Activated CD4-positive, alpha-beta T cell treated with anti-CD3 and anti-CD28 coated beads, Interleukin-2, amount 50 U/mL, for 4 hours (primary cell): ENCODE data around the gene MYO1D.
"Not testable (repeated sequence)": the region's sequence is repeated elsewhere in the genome, so short reads cannot be mapped to it uniquely, and the experiment has no call there.

Experiments used
- DNase-seq, 2 experiments: peaks; one replicate each; pipeline ENCODE4 v3.0.0-alpha.2; 2020

The MYO1D gene

DNA sequence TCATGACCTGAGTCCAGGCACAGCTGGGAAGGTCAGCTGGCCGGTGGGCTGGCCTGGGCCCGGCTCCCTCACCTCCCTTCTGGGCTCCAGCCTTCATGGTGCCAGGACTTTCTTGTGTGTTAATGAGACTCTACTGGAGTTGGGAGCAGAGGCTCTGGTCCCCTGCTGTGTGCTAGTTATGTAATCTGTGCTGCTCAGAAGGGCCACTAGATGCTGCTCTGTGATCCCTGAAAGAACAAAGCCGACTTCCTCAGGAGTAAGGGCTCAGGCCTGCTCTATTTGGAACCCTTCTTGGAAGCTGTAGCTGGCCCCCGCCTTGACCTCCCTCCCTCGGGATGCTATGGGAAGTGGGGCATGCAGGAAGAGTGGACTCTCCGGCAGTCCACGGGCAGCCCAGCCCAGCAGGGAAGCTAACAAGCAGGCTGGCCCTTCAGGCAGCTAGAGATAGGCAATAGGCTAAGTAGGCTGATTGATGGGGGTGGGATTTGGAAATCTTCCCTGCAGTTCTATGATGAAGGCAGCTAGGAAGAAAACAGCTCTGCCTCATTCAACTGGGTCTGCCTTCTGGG lies 393.4 kb downstream of the MYO1D start:
- peak; percentile 22 for DNase-seq

DNA sequence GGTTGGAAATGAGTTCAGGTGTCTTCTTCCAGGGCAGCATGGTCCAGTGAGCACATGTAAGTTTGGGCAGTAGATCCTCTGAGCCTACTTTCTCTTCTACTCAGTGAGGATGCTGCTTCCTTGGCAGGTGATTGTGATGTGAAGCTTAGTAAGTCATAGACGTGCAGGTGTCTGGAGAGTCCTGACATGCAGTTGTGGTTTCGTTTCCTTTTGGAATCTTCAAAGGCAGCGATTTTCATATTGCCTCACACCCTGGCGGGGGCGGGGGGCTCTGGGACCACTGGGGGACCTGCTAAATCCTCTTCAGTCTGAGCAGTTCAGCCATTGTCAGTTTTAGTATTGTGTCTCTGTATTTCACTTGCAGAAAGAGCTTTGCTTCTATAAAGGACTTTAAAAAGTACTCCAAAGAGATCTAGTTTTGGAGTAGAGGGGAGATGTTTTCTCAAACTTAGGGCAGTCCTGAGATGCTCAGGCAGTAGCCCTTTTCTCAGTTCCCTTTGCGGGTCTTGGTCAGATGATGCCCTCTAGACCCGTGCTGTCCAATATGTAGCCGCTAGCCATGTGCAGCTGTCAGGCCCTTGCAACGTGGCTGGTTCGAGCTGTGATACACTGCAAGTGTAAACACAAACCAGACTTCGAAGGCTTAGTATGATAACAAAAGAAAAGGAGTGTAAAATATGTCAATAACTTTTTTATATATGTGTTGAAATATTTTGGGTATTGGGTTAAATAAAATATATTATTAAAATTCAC lies 394.2 kb downstream of the MYO1D start:
- DNase-seq = no peak

DNA sequence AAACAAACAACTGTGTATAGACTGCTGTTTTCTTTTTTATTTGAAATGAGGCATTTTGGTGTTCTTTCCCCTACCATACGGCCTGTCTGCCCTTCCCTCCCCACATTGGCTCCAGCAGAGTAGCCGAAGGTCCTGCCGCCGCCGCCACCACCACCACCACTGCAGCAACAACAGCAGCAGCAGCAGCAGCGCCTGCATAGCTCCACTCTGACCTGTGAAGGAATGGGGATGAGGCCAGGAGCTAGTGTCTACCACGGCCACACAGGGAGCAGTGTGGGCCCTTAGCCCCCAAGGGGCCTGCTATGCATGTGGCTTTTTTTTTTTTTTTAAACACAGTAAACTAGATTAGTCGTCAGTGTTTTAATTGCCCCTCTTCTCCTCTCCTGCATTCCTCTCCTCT lies 395.7 kb downstream of the MYO1D start:
- DNase-seq = no peak

GRCh38 chr17:32479074-32479617 lies 397.8 kb downstream of the MYO1D start:
- no peak for DNase-seq

GRCh38 chr17:32477220-32477619 lies 399.7 kb downstream of the MYO1D start:
- DNase-seq = no peak

DNA sequence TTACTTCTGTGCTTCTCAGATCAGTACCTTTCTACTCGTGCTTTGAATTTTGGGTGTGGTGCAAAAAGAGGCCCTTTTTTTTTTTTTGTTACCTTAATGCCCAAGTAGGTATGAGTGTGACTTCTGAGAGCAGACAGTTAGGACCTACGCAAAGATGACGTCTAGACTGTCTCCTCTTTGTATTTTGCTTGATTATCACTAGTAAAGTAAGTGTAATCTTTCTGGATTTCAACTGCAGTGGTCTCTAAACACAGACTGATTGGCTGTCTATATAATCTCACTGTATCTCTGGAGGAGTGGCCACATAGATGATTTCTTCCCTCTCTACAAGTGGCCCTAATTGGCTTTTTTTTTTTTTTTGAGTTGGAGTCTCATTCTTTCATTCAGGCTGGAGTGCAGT lies 401.7 kb downstream of the MYO1D start:
- no peak for DNase-seq

GRCh38 chr17:32471652-32472051 lies 405.3 kb downstream of the MYO1D start:
- no peak for DNase-seq

DNA sequence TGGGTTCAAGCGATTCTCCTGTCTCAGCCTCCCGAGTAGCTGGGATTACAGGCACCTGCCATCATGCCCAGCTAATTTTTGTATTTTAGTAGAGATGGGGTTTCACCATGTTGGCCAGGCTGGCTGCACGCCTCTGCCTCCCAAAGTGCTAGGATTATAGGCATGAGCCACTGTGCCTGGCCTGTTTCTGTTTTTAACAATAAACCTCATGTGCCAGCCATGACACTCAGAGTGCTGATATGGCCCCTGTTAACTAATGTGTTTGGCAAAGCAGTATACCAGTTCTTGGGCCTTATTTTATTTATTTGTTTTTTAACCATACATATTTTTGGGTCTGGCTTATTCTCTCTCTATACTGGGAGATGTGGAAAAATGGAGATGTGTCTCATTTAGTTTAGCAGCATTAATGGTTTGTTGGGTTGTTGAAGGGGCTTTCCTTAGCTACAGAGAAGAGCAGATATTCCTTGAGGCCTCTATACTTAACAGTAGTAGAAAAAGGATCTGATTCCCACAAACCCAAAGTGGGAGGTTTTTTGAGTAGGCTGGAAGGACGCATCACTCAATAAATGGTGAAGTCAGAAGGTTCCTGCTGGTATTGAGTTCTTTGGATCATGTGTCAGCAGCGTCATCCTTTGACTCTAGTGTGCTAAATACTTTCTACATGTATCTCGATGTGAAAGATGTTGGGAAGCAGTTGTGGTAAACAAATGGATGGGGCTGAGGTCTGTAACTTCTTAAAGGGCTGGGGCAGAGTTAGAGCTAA lies 406.3 kb downstream of the MYO1D start:
- no peak for DNase-seq

- no peak for DNase-seq
Measured at GRCh38 chr17:32467949-32468348, 409.0 kb downstream of the MYO1D start.

- no peak for DNase-seq
Measured at GRCh38 chr17:32464374-32464773, 412.6 kb downstream of the MYO1D start.

DNA sequence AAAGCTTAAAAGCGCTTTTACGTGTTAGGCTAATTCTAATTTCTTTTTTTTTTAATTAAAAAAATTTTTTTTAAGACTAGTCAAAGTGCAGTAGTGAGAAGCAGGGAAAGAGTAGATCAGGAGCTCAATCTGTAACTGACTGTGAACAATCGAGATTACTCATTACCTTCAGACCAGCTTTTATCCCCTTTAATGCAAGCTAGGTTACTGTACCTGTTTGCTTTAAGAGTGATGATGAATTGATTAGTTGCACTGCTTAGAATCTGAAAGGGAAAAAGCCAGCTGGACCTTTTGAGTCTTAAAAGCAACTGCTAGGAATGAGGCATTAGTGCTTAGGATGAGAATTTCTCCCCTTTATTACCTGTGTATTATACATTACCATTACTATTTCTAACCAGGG lies 413.6 kb downstream of the MYO1D start:
- DNase-seq = no peak

DNA sequence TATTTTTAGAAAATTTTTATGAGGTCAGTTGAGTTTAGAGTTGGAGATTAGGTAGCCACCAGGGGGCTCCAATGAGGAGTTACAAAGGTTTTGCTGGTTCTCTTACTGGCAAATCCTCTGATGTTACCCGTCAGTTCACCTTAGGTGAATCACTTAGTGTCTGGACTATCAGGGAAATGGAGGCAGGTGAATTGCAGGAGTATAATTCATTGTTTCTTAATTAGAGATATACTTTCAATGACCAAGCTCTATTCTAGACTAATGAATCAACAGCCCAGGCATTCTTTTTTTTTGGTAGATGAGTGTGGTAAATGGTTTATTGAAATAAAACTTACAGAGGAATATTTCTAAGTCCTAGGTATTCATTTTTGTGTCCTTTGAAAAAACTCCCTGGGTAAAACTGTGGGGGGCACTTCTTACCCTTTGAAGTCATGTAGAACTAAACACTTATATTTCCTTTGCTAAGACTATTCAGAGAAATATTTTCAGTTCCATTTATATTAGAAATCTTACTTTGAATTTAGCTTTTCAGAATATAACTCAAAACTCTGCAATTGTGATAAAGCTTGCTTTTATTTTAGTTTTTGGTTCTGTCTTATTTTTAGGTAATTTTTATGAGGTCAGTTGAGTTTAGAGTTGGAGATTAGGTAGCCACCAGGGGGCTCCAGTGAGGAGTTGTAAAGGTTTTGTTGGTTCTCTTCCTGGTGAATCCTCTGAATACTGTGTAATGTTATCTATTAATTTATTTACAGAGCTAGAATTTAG lies 414.9 kb downstream of the MYO1D start:
- DNase-seq = peak; percentile 62 to 64

- DNase-seq = no peak
Measured at GRCh38 chr17:32461498-32461852, 415.4 kb downstream of the MYO1D start.

- DNase-seq = no peak
Measured at GRCh38 chr17:32460054-32460453, 416.9 kb downstream of the MYO1D start.

- DNase-seq = no peak
Measured at GRCh38 chr17:32458371-32458770, 418.6 kb downstream of the MYO1D start.

DNA sequence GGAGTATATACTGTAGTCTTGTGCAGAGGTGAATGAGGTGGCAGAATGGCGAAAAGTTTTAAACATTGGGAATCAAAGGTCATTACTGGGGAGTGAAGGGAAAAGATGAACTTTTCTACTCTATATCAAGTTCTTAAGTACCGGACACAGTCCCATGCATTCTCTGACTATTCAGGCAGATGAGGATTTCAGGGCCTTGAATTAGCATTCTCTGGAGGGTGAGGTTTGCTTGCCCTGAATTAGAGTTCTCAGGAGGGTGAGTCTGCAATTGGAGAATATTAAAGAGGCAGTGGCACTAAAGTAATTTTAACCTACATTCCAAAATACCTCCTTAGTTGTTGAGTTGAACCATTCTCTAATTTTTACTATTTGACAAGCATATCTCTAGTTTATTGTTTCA lies 423.6 kb downstream of the MYO1D start:
- no peak for DNase-seq

DNA sequence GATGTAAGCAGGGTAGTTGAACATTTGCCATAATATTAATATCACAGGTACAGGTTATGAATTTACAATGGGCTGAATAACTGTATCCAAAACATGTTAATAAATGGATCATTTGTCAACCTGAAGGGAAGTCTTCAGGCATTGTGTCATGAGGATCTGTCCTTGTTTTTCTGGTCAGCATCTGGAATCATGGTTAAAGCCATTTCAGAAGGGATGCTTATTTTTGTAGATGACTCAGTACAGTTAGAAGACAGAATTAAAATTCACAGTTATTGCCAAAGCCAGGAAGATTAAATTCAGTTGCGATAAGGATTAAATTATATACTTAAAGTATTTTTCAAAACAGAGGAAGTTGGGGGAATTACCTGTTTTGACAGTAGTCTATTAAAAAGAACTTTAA lies 424.6 kb downstream of the MYO1D start:
- DNase-seq = no peak

- no peak for DNase-seq
Measured at GRCh38 chr17:32451879-32452278, 425.0 kb downstream of the MYO1D start.

GRCh38 chr17:32450379-32450778 lies 426.5 kb downstream of the MYO1D start:
- DNase-seq = not testable (repeated sequence)

DNA sequence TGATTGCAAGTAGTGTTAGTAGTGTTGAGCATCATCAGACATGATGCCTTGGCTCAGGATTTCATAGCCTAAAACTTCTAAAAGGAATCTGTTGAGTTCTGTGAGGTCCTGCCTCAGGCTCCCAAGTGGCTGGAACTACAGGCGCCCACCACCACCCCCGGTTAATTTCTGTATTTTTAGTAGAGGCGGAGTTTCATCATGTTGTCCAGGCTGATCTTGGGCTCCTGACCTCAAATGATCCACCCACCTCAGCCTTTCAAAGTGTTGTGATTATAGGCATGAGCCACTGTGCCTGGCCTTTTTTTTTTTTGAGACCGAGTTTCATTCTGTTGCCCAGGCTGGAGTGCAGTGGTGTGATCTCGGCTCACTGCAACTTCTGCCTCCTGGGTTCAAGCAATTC lies 427.0 kb downstream of the MYO1D start:
- DNase-seq = no peak

DNA sequence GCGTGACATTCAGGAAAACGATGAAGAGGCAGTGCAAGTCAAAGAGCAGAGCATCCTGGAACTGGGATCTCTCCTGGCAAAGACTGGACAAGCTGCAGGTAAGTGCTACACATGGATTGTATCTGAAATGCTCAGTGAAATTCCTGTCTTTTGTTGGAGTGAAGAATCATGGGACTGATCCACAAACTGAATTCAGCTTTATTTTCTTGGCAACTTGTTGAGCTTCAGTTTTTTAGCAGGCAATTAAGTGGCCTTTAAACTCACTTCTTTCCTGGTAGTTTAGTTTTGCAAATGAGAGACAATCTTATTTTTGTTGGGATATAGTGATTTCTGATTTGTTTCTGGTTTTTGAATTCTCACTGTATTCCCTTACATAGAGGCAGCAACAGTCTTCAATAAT lies 430.0 kb downstream of the MYO1D start:
- no peak for DNase-seq

DNA sequence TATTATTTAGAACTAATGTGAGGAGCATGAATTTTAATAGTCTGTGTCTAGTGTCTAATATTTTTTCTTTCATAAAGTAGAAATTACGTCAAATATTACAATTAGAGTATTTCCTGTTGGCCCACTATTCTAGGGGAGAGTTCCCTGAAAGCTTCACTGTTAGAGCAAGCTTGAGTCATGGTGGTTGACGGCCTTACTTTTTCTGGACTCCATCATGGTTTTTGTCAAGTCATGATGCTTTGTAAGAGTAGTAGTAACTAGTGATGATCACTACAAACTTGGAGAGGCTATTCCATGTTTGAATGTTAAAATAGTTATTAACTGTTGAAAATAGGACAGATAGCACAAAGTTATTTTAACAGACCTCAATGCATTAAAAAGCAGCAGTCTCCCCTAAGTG lies 431.0 kb downstream of the MYO1D start:
- no peak for DNase-seq

- no peak for DNase-seq
Measured at GRCh38 chr17:32445497-32445896, 431.4 kb downstream of the MYO1D start.
